ENCODE data around the gene DSTYK. TPM values are rescaled to one million over a fixed set of nuclear protein-coding genes. Genes with fewer than 3 reads are reported as not detected.

DSTYK gene
- polyA plus RNA-seq, 1 of the 3 experiments (the other 2 are of a cell fraction): 4.4 TPM

- CTCF ChIA-PET: interaction anchor here (0.8 to 1.0 kb wide), 2 partner anchors 25 to 85 kb away, joined by 3 to 4 read pairs; no protein-coding TSS in a partner anchor
- POLR2A ChIA-PET: no interaction called here
- Histone ChIP-seq H3K27ac (ENCODE audit: low read depth in 2 of 2, low read length in 1 of 2) (no peak overlapping the region), H2AFZ (ENCODE audit: low read depth) (no peak overlapping the region), H3K36me3 (replicated peaks in 1 of 2; ENCODE audit: control insufficient read depth in 1 of 2, insufficient read depth in 2 of 2, low read length in 1 of 2) (peaks cover 0 to 4% of the 10 kb centered on the region in 2 experiments), H3K9me2 (no peaks in the 10 kb centered on the region), H3K9ac (no peak overlapping the region), H3K4me2 (no peak overlapping the region), H4K20me1 (ENCODE audit: insufficient read depth) (peaks cover 2% of the 10 kb centered on the region; the same call in 1 of the 2 replicates), H3K27me3 (ENCODE audit: insufficient read depth) (no peaks in the 10 kb centered on the region), H3K4me1 (ENCODE audit: control insufficient read depth in 1 of 2, insufficient read depth in 2 of 2, low read depth in 1 of 2, low read length in 1 of 2) (peaks cover 0 to 10% of the 10 kb centered on the region in 2 experiments; a peak in 3 of 4 replicates), H3K79me2 (ENCODE audit: insufficient read depth) (peaks cover 20% of the 10 kb centered on the region; the same call in 1 of the 2 replicates), H3K4me3 (ENCODE audit: low read depth in 2 of 2, low read length in 1 of 2) (no peak overlapping the region), H3F3A (replicated peaks; ENCODE audit: insufficient read depth) (peaks cover 29% of the 10 kb centered on the region), H3K9me3 (no peaks in the 10 kb centered on the region)
- DNase-seq: no peak
- 93% methylated on average over 9 of the region's 9 CpGs for WGBS (ENCODE audit: low lambda C conversion rate)
- TF ChIP-seq TCF12 (IDR thresholded peaks at IDR 0.05): no peak
- TF ChIP-seq SIN3A (IDR thresholded peaks at IDR 0.05; ENCODE audit: borderline replicate concordance, low read depth, low read length): no peak
- no peak for TF ChIP-seq PBX3 (IDR thresholded peaks at IDR 0.05)
- TF ChIP-seq RAD21 (IDR thresholded peaks at IDR 0.05; ENCODE audit: low read length): no peak
- no peak for TF ChIP-seq RFX5 (IDR thresholded peaks at IDR 0.05; ENCODE audit: low read length)
- TF ChIP-seq MXI1 (IDR thresholded peaks at IDR 0.05; ENCODE audit: low read depth, low read length): no peak
- TF ChIP-seq CHD2 (IDR thresholded peaks at IDR 0.05; ENCODE audit: low read length, partially characterized antibody): no peak
- no peak for TF ChIP-seq IRF3 (IDR thresholded peaks at IDR 0.05; ENCODE audit: low read depth, low read length)
- TF ChIP-seq RCOR1 (IDR thresholded peaks at IDR 0.05; ENCODE audit: low read length): no peak
- TF ChIP-seq, protein P1, sequence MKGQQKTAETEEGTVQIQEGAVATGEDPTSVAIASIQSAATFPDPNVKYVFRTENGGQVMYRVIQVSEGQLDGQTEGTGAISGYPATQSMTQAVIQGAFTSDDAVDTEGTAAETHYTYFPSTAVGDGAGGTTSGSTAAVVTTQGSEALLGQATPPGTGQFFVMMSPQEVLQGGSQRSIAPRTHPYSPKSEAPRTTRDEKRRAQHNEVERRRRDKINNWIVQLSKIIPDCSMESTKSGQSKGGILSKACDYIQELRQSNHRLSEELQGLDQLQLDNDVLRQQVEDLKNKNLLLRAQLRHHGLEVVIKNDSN (IDR thresholded peaks at IDR 0.05; ENCODE audit: borderline replicate concordance, low read depth): no peak
- no peak for TF ChIP-seq YY1 (IDR thresholded peaks at IDR 0.05; ENCODE audit: low read depth)
- TF ChIP-seq ZBTB33 (IDR thresholded peaks at IDR 0.05; ENCODE audit: borderline replicate concordance, low read depth): no peak
- no peak for TF ChIP-seq TAF1 (IDR thresholded peaks at IDR 0.05; ENCODE audit: borderline replicate concordance, low read depth, low read length)
- no peak for TF ChIP-seq EP300 (IDR thresholded peaks at IDR 0.05; ENCODE audit: borderline replicate concordance in 1 of 2, low read depth in 1 of 2, low read length in 1 of 2)
- no peak for TF ChIP-seq NFIC (IDR thresholded peaks at IDR 0.05; ENCODE audit: borderline replicate concordance)
- TF ChIP-seq MEF2A (IDR thresholded peaks at IDR 0.05; ENCODE audit: borderline replicate concordance, low read depth): no peak
- no peak for TF ChIP-seq POLR2AphosphoS5 (IDR thresholded peaks at IDR 0.05; ENCODE audit: low read depth, low read length)
- TF ChIP-seq CTCF (IDR thresholded peaks at IDR 0.05): no peak
- no peak for TF ChIP-seq TEAD4 (IDR thresholded peaks at IDR 0.05; ENCODE audit: borderline replicate concordance, insufficient read depth)
- TF ChIP-seq, protein P2, sequence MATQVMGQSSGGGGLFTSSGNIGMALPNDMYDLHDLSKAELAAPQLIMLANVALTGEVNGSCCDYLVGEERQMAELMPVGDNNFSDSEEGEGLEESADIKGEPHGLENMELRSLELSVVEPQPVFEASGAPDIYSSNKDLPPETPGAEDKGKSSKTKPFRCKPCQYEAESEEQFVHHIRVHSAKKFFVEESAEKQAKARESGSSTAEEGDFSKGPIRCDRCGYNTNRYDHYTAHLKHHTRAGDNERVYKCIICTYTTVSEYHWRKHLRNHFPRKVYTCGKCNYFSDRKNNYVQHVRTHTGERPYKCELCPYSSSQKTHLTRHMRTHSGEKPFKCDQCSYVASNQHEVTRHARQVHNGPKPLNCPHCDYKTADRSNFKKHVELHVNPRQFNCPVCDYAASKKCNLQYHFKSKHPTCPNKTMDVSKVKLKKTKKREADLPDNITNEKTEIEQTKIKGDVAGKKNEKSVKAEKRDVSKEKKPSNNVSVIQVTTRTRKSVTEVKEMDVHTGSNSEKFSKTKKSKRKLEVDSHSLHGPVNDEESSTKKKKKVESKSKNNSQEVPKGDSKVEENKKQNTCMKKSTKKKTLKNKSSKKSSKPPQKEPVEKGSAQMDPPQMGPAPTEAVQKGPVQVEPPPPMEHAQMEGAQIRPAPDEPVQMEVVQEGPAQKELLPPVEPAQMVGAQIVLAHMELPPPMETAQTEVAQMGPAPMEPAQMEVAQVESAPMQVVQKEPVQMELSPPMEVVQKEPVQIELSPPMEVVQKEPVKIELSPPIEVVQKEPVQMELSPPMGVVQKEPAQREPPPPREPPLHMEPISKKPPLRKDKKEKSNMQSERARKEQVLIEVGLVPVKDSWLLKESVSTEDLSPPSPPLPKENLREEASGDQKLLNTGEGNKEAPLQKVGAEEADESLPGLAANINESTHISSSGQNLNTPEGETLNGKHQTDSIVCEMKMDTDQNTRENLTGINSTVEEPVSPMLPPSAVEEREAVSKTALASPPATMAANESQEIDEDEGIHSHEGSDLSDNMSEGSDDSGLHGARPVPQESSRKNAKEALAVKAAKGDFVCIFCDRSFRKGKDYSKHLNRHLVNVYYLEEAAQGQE (IDR thresholded peaks at IDR 0.05; ENCODE audit: low read depth, low read length): no peak
These were observed 40.8 kb downstream of the DSTYK start for GRCh38 chr1:205170532-205171269.

Data from SK-N-SH (cell line).